HG03135 (cell line): ENCODE measurements around the gene LDLRAP1.

Source experiments
- ATAC-seq: cut with Tn5 transposase; IDR thresholded peaks from one replicate; pipeline ENCODE4 v1.9.1; 2021; ENCODE audit warnings: mild to moderate bottlenecking, moderate library complexity; ENCODE audit not compliant: unreplicated experiment

The LDLRAP1 gene

GRCh38 chr1:25561421-25562100 lies 18.2 kb downstream of the LDLRAP1 start:
- no peak for ATAC-seq

- ATAC-seq, result peak; percentile 70
These were observed 18.9 kb downstream of the LDLRAP1 start for GRCh38 chr1:25562101-25562927.

GRCh38 chr1:25562928-25563283 lies 19.5 kb downstream of the LDLRAP1 start:
- no peak for ATAC-seq

- no peak for ATAC-seq
These were observed 20.2 kb downstream of the LDLRAP1 start for GRCh38 chr1:25563330-25564215.

GRCh38 chr1:25564777-25565574 lies 21.6 kb downstream of the LDLRAP1 start:
- ATAC-seq, result no peak

GRCh38 chr1:25565626-25566025 lies 22.2 kb downstream of the LDLRAP1 start:
- ATAC-seq, result no peak

- ATAC-seq, result no peak
These were observed 22.8 kb downstream of the LDLRAP1 start for GRCh38 chr1:25566176-25566729.

- no peak for ATAC-seq
These were observed 23.4 kb downstream of the LDLRAP1 start for GRCh38 chr1:25566730-25567341.

- no peak for ATAC-seq
These were observed 24.3 kb downstream of the LDLRAP1 start for GRCh38 chr1:25567710-25568089.

GRCh38 chr1:25568090-25568833 lies 24.9 kb downstream of the LDLRAP1 start:
- ATAC-seq, result no peak

GRCh38 chr1:25568834-25569596 lies 25.6 kb downstream of the LDLRAP1 start:
- no peak for ATAC-seq

GRCh38 chr1:25569597-25570396 lies 26.4 kb downstream of the LDLRAP1 start:
- no peak for ATAC-seq

- ATAC-seq, result no peak
These were observed 27.6 kb downstream of the LDLRAP1 start for GRCh38 chr1:25570798-25571521.

- ATAC-seq, result no peak
These were observed 28.1 kb downstream of the LDLRAP1 start for GRCh38 chr1:25571522-25571970.

GRCh38 chr1:25572107-25572506 lies 28.7 kb downstream of the LDLRAP1 start:
- ATAC-seq, result no peak

GRCh38 chr1:25572708-25573590 lies 29.5 kb downstream of the LDLRAP1 start:
- ATAC-seq, result no peak
